ENCODE measurements around the gene CAMTA1.

Gene CAMTA1

DNA sequence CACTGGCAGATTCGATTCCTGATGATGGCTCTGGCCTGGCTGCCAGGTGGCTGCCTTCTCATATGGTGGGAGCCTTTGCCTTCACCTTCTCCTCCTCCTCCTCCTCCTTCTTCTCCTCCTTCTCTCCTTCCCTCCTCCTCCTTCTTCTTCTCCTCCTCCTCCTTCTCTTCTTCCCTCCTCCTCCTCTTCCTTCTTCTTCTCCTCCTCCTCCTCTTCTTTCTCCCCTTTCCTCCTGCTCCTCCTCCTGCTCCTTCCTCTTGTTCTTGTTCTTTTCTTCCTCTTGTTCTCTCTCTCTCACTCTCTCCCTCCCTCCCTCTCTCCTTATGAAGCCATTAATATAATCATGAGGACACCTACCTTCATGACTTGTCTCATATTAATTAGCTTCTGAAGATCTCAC, 278.7 kb downstream of the CAMTA1 start:
- Histone ChIP-seq H3K9ac (ENCODE audit: low read depth, low read length) (no peak overlapping the region), H3K4me3 (ENCODE audit: low read depth in 1 of 2, low read length in 2 of 2) (no peak overlapping the region), H3K4me1 (ENCODE audit: insufficient read depth, low read length) (no peaks in the 10 kb centered on the region), H3K79me2 (ENCODE audit: insufficient read depth, low read length) (no peaks in the 10 kb centered on the region), H3K9me3 (ENCODE audit: insufficient read depth, low read length, severe bottlenecking) (no peaks in the 10 kb centered on the region), H3K36me3 (ENCODE audit: insufficient read depth, low read length) (no peaks in the 10 kb centered on the region), H2AFZ (ENCODE audit: low read depth, low read length) (no peak overlapping the region), H3K27me3 (ENCODE audit: insufficient read depth, low read length, poor library complexity) (peaks cover 2% of the 10 kb centered on the region), H3K4me2 (ENCODE audit: insufficient read depth, low read length) (no peak overlapping the region), H4K20me1 (ENCODE audit: insufficient read depth, low read length) (peaks cover 11% of the 10 kb centered on the region; the same call in 1 of the 2 replicates), H3K27ac (ENCODE audit: low read length) (no peak overlapping the region)
- DNase-seq: no peak
- TF ChIP-seq EZH2 (IDR thresholded peaks at IDR 0.05; ENCODE audit: borderline replicate concordance, low read depth, low read length, severe bottlenecking): no peak
- TF ChIP-seq, protein P1, sequence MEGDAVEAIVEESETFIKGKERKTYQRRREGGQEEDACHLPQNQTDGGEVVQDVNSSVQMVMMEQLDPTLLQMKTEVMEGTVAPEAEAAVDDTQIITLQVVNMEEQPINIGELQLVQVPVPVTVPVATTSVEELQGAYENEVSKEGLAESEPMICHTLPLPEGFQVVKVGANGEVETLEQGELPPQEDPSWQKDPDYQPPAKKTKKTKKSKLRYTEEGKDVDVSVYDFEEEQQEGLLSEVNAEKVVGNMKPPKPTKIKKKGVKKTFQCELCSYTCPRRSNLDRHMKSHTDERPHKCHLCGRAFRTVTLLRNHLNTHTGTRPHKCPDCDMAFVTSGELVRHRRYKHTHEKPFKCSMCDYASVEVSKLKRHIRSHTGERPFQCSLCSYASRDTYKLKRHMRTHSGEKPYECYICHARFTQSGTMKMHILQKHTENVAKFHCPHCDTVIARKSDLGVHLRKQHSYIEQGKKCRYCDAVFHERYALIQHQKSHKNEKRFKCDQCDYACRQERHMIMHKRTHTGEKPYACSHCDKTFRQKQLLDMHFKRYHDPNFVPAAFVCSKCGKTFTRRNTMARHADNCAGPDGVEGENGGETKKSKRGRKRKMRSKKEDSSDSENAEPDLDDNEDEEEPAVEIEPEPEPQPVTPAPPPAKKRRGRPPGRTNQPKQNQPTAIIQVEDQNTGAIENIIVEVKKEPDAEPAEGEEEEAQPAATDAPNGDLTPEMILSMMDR (IDR thresholded peaks at IDR 0.05; ENCODE audit: borderline replicate concordance, extremely low read depth, low read length, poor library complexity, severe bottlenecking): no peak
- ATAC-seq (ENCODE audit: insufficient read depth, low read depth): no peak

DNA sequence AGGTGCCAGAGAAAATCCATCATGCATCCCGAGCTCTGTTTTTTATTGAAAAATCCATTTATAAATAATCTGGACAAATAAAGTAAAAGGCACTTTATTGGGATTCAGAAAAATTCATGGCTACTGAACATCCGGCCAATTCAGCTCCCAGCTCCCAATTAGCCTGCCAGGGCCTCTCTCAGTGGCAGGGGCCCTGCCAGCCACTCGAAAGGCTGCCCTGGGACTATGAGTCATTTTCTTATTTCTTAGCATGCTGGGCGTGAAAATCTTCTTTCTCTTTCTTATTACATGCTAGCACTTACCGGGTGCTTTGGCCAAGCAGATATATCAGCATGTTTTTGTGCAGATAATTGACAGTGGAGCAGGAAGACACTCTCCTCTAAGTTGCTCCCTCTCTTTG, 283.3 kb downstream of the CAMTA1 start:
- TF ChIP-seq EZH2 (IDR thresholded peaks at IDR 0.05; ENCODE audit: borderline replicate concordance, low read depth, low read length, severe bottlenecking): no peak
- TF ChIP-seq, protein P1 (IDR thresholded peaks at IDR 0.05; ENCODE audit: borderline replicate concordance, extremely low read depth, low read length, poor library complexity, severe bottlenecking): no peak
- no peak overlapping the region for H3K4me2 ChIP-seq (ENCODE audit: insufficient read depth, low read length)
- no peak overlapping the region for H3K4me3 ChIP-seq (ENCODE audit: low read depth in 1 of 2, low read length in 2 of 2)
- peaks cover 2% of the 10 kb centered on the region for H3K27me3 ChIP-seq (ENCODE audit: insufficient read depth, low read length, poor library complexity)
- no peak for ATAC-seq (ENCODE audit: insufficient read depth, low read depth)
- no peaks in the 10 kb centered on the region for H3K4me1 ChIP-seq (ENCODE audit: insufficient read depth, low read length)
- DNase-seq: no peak
- no peak overlapping the region for H3K9ac ChIP-seq (ENCODE audit: low read depth, low read length)
- H3K36me3 ChIP-seq (ENCODE audit: insufficient read depth, low read length): no peaks in the 10 kb centered on the region
- no peaks in the 10 kb centered on the region for H3K9me3 ChIP-seq (ENCODE audit: insufficient read depth, low read length, severe bottlenecking)
- H2AFZ ChIP-seq (ENCODE audit: low read depth, low read length): no peak overlapping the region
- no peak overlapping the region for H3K27ac ChIP-seq (ENCODE audit: low read length)
- H4K20me1 ChIP-seq (ENCODE audit: insufficient read depth, low read length): peaks cover 17% of the 10 kb centered on the region; the same call in 1 of the 2 replicates
- H3K79me2 ChIP-seq (ENCODE audit: insufficient read depth, low read length): no peaks in the 10 kb centered on the region

DNA sequence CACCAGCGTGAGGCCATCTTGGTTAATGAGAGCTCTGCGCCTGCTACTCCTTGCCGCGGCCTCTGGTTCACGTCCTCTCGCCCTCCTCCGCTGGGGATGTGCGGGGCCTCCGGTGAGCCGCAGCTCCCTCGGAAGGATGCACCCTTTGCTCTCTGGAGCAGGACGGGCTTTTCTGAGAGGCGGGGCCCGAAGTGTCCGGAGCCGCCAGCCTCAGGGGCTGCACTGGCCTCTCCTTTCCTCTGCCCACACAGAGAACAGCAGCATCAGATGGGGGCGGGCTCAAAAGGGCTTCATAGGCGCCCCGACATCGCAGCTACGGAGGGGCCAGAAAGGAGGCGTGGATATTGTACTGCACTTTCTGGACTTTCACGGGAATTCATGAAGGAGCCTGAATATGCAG, 284.7 kb downstream of the CAMTA1 start:
- ATAC-seq (ENCODE audit: insufficient read depth, low read depth): no peak
- H2AFZ ChIP-seq (ENCODE audit: low read depth, low read length): no peak overlapping the region

More for the DNA sequence above, 284.7 kb downstream of the CAMTA1 start:
- TF ChIP-seq, protein P1 (IDR thresholded peaks at IDR 0.05; ENCODE audit: borderline replicate concordance, extremely low read depth, low read length, poor library complexity, severe bottlenecking): no peak
- TF ChIP-seq EZH2 (IDR thresholded peaks at IDR 0.05; ENCODE audit: borderline replicate concordance, low read depth, low read length, severe bottlenecking): no peak
- no peaks in the 10 kb centered on the region for H3K79me2 ChIP-seq (ENCODE audit: insufficient read depth, low read length)
- H3K27me3 ChIP-seq (ENCODE audit: insufficient read depth, low read length, poor library complexity): no peaks in the 10 kb centered on the region
- H3K36me3 ChIP-seq (ENCODE audit: insufficient read depth, low read length): no peaks in the 10 kb centered on the region
- no peaks in the 10 kb centered on the region for H3K9me3 ChIP-seq (ENCODE audit: insufficient read depth, low read length, severe bottlenecking)
- H3K4me2 ChIP-seq (ENCODE audit: insufficient read depth, low read length): no peak overlapping the region
- peaks cover 17% of the 10 kb centered on the region; the same call in 1 of the 2 replicates for H4K20me1 ChIP-seq (ENCODE audit: insufficient read depth, low read length)
- no peaks in the 10 kb centered on the region for H3K4me1 ChIP-seq (ENCODE audit: insufficient read depth, low read length)
- DNase-seq: no peak
- no peak overlapping the region for H3K4me3 ChIP-seq (ENCODE audit: low read depth in 1 of 2, low read length in 2 of 2)
- no peak overlapping the region for H3K9ac ChIP-seq (ENCODE audit: low read depth, low read length)
- no peak overlapping the region for H3K27ac ChIP-seq (ENCODE audit: low read length)

Data from DND-41 (cell line).